Measurements from ENCODE around the gene SETD5. TPM values are rescaled to one million over a fixed set of nuclear protein-coding genes. Genes with fewer than 3 reads are reported as not detected.

The SETD5 gene
- total and polyA plus RNA-seq, 4 donors, result 85.6 to 180 (median 135) TPM

Other genes with a start within 250 kb of the SETD5 start
- 10 to 100 TPM; 46.1 to 59.6 TPM for gene SRGAP3, start 148.0 kb upstream of the SETD5 start, total RNA-seq
- 10 to 100 TPM; 71.7 to 71.9 TPM for gene SRGAP3, start 148.0 kb upstream of the SETD5 start, polyA plus RNA-seq (ENCODE audit: insufficient read length in 2 of 2)
- 10 to 100 TPM; 49.4 to 50.1 TPM for gene THUMPD3, start 34.6 kb upstream of the SETD5 start, total RNA-seq
- 10 to 100 TPM; 48.1 to 48.3 TPM for gene THUMPD3, start 34.6 kb upstream of the SETD5 start, polyA plus RNA-seq (ENCODE audit: insufficient read length in 2 of 2)
- 10 to 100 TPM in 1 of 2 donors, 1 to 10 TPM in 1; 6.1 to 14.5 TPM for gene LHFPL4, start 156.2 kb downstream of the SETD5 start, total RNA-seq
- gene LHFPL4, start 156.2 kb downstream of the SETD5 start, polyA plus RNA-seq (ENCODE audit: insufficient read length in 2 of 2), result 10 to 100 TPM; 33.3 to 37.4 TPM

Data from spinal cord (tissue), 4 donors.